ENCODE data around the gene SPATA19. TPM values are rescaled to one million over a fixed set of nuclear protein-coding genes. Genes with fewer than 3 reads are reported as not detected.

Gene SPATA19
- not detected in 2 replicates for total RNA-seq (2012; rRNA removed)

DNA sequence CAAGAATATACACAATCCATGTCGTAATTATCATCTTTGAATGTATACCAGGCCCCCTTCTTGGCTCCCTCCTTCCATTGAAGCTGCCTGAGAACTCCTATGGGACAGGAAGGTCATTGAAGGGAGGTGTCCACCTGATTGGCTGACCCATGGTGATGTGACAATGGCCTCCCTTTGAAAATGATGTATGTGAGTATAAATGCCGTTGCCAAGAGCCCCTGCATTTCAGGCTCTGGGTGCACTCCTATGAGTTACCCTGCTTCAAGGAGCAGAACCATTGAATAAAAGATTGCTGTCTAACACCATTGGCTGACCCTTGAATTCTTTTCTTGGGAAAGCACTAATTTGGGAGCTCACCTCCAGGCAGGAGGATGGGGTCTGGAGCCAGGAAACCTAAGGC is at the start of gene SPATA19:
Gene SPATA19 (minus strand): TSS at position 101 of the 400 bp plus-strand sequence. CDS start 67 bp downstream, at position 34.
- Histone ChIP-seq H3K9ac (ENCODE audit: low read depth, low read length) (no peak within 1 kb of the TSS), H3K36me3 (ENCODE audit: insufficient read depth, low read length) (no peaks in the 10 kb centered on the region), H3K27me3 (ENCODE audit: control insufficient read depth, insufficient read depth, low read length) (no peaks in the 10 kb centered on the region), H3K4me2 (ENCODE audit: low read length) (no peak within 1 kb of the TSS), H3K4me3 (ENCODE audit: low read length) (no peak within 1 kb of the TSS), H3K9me3 (replicated peaks; ENCODE audit: low read length) (peaks cover 4% of the 10 kb centered on the region), H3K4me1 (ENCODE audit: control insufficient read depth, insufficient read depth, low read length) (no peaks in the 10 kb centered on the region)

DNA sequence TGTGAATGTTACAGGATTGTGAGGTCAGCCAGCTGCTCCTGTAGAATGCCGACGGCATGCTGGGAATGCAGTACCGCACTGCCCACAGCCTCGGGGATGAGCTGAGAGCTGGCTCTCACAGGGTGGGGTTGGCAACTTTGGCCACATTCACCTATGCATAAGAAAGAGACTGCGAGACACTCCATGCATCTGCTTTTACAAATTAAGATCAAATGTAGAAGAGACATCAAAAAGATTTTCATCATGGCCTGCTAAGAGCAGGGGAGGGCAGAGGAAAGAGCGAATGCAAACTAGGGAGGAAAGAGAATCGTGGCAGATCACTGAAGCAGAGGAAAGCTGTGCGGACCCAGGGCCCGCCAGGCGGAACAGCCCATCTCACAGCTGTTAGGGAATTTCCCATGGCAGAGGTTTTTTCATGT is 49.8 kb upstream of the SPATA19 start:
- no peaks in the 10 kb centered on the region for H3K4me1 ChIP-seq (ENCODE audit: control insufficient read depth, insufficient read depth, low read length)
- H3K36me3 ChIP-seq (ENCODE audit: insufficient read depth, low read length) = no peaks in the 10 kb centered on the region
- no peaks in the 10 kb centered on the region for H3K27me3 ChIP-seq (ENCODE audit: control insufficient read depth, insufficient read depth, low read length)
- no peak overlapping the region for H3K4me3 ChIP-seq (ENCODE audit: low read length)
- H3K9me3 ChIP-seq (replicated peaks; ENCODE audit: low read length) = peaks cover 6% of the 10 kb centered on the region
- no peak overlapping the region for H3K9ac ChIP-seq (ENCODE audit: low read depth, low read length)
- H3K4me2 ChIP-seq (ENCODE audit: low read length) = no peak overlapping the region

GRCh38 chr11:133893381-133893780 is 48.1 kb upstream of the SPATA19 start:
- no peak overlapping the region for H3K4me3 ChIP-seq (ENCODE audit: low read length)
- H3K9ac ChIP-seq (ENCODE audit: low read depth, low read length) = no peak overlapping the region
- H3K27me3 ChIP-seq (ENCODE audit: control insufficient read depth, insufficient read depth, low read length) = no peaks in the 10 kb centered on the region
- no peaks in the 10 kb centered on the region for H3K9me3 ChIP-seq (replicated peaks; ENCODE audit: low read length)
- H3K4me1 ChIP-seq (ENCODE audit: control insufficient read depth, insufficient read depth, low read length) = no peaks in the 10 kb centered on the region
- no peak overlapping the region for H3K4me2 ChIP-seq (ENCODE audit: low read length)
- no peaks in the 10 kb centered on the region for H3K36me3 ChIP-seq (ENCODE audit: insufficient read depth, low read length)

- Histone ChIP-seq H3K4me1 (ENCODE audit: control insufficient read depth, insufficient read depth, low read length) (no peaks in the 10 kb centered on the region), H3K27me3 (ENCODE audit: control insufficient read depth, insufficient read depth, low read length) (no peaks in the 10 kb centered on the region), H3K9ac (ENCODE audit: low read depth, low read length) (no peak overlapping the region), H3K36me3 (ENCODE audit: insufficient read depth, low read length) (no peaks in the 10 kb centered on the region), H3K9me3 (replicated peaks; ENCODE audit: low read length) (no peaks in the 10 kb centered on the region), H3K4me2 (ENCODE audit: low read length) (no peak overlapping the region), H3K4me3 (ENCODE audit: low read length) (no peak overlapping the region)
Measured at GRCh38 chr11:133892584-133893380, 47.5 kb upstream of the SPATA19 start.

GRCh38 chr11:133892126-133892525 is 46.8 kb upstream of the SPATA19 start:
- no peak overlapping the region for H3K4me2 ChIP-seq (ENCODE audit: low read length)
- no peaks in the 10 kb centered on the region for H3K9me3 ChIP-seq (replicated peaks; ENCODE audit: low read length)
- H3K4me1 ChIP-seq (ENCODE audit: control insufficient read depth, insufficient read depth, low read length) = no peaks in the 10 kb centered on the region
- H3K36me3 ChIP-seq (ENCODE audit: insufficient read depth, low read length) = no peaks in the 10 kb centered on the region
- H3K9ac ChIP-seq (ENCODE audit: low read depth, low read length) = no peak overlapping the region
- H3K27me3 ChIP-seq (ENCODE audit: control insufficient read depth, insufficient read depth, low read length) = no peaks in the 10 kb centered on the region
- H3K4me3 ChIP-seq (ENCODE audit: low read length) = no peak overlapping the region

- Histone ChIP-seq H3K9ac (ENCODE audit: low read depth, low read length) (no peak overlapping the region), H3K4me1 (ENCODE audit: control insufficient read depth, insufficient read depth, low read length) (no peaks in the 10 kb centered on the region), H3K4me2 (ENCODE audit: low read length) (no peak overlapping the region), H3K27me3 (ENCODE audit: control insufficient read depth, insufficient read depth, low read length) (no peaks in the 10 kb centered on the region), H3K9me3 (replicated peaks; ENCODE audit: low read length) (peaks cover 3% of the 10 kb centered on the region), H3K4me3 (ENCODE audit: low read length) (no peak overlapping the region), H3K36me3 (ENCODE audit: insufficient read depth, low read length) (no peaks in the 10 kb centered on the region)
Measured at GRCh38 chr11:133889893-133890292, 44.6 kb upstream of the SPATA19 start.

- H3K4me1 ChIP-seq (ENCODE audit: control insufficient read depth, insufficient read depth, low read length) = no peaks in the 10 kb centered on the region
- H3K27me3 ChIP-seq (ENCODE audit: control insufficient read depth, insufficient read depth, low read length) = no peaks in the 10 kb centered on the region
- no peak overlapping the region for H3K4me2 ChIP-seq (ENCODE audit: low read length)
- H3K36me3 ChIP-seq (ENCODE audit: insufficient read depth, low read length) = no peaks in the 10 kb centered on the region
- no peak overlapping the region for H3K4me3 ChIP-seq (ENCODE audit: low read length)
- H3K9ac ChIP-seq (ENCODE audit: low read depth, low read length) = no peak overlapping the region
- peaks cover 3% of the 10 kb centered on the region for H3K9me3 ChIP-seq (replicated peaks; ENCODE audit: low read length)
Measured at GRCh38 chr11:133889188-133889587, 43.9 kb upstream of the SPATA19 start.

GRCh38 chr11:133887692-133888332 is 42.5 kb upstream of the SPATA19 start:
- no peaks in the 10 kb centered on the region for H3K36me3 ChIP-seq (ENCODE audit: insufficient read depth, low read length)
- no peak overlapping the region for H3K4me2 ChIP-seq (ENCODE audit: low read length)
- H3K4me1 ChIP-seq (ENCODE audit: control insufficient read depth, insufficient read depth, low read length) = no peaks in the 10 kb centered on the region
- no peak overlapping the region for H3K9ac ChIP-seq (ENCODE audit: low read depth, low read length)
- peaks cover 3% of the 10 kb centered on the region for H3K9me3 ChIP-seq (replicated peaks; ENCODE audit: low read length)
- H3K27me3 ChIP-seq (ENCODE audit: control insufficient read depth, insufficient read depth, low read length) = no peaks in the 10 kb centered on the region
- no peak overlapping the region for H3K4me3 ChIP-seq (ENCODE audit: low read length)

GRCh38 chr11:133886029-133886428 is 40.7 kb upstream of the SPATA19 start:
- H3K4me3 ChIP-seq (ENCODE audit: low read length) = no peak overlapping the region
- H3K4me1 ChIP-seq (ENCODE audit: control insufficient read depth, insufficient read depth, low read length) = no peaks in the 10 kb centered on the region
- H3K27me3 ChIP-seq (ENCODE audit: control insufficient read depth, insufficient read depth, low read length) = no peaks in the 10 kb centered on the region
- no peak overlapping the region for H3K9ac ChIP-seq (ENCODE audit: low read depth, low read length)
- H3K9me3 ChIP-seq (replicated peaks; ENCODE audit: low read length) = peaks cover 3% of the 10 kb centered on the region
- H3K4me2 ChIP-seq (ENCODE audit: low read length) = no peak overlapping the region
- H3K36me3 ChIP-seq (ENCODE audit: insufficient read depth, low read length) = no peaks in the 10 kb centered on the region

- no peak overlapping the region for H3K4me3 ChIP-seq (ENCODE audit: low read length)
- no peaks in the 10 kb centered on the region for H3K9me3 ChIP-seq (replicated peaks; ENCODE audit: low read length)
- H3K27me3 ChIP-seq (ENCODE audit: control insufficient read depth, insufficient read depth, low read length) = no peaks in the 10 kb centered on the region
- no peaks in the 10 kb centered on the region for H3K36me3 ChIP-seq (ENCODE audit: insufficient read depth, low read length)
- no peak overlapping the region for H3K4me2 ChIP-seq (ENCODE audit: low read length)
- H3K4me1 ChIP-seq (ENCODE audit: control insufficient read depth, insufficient read depth, low read length) = no peaks in the 10 kb centered on the region
- H3K9ac ChIP-seq (ENCODE audit: low read depth, low read length) = no peak overlapping the region
Measured at GRCh38 chr11:133872160-133872559, 26.8 kb upstream of the SPATA19 start.

DNA sequence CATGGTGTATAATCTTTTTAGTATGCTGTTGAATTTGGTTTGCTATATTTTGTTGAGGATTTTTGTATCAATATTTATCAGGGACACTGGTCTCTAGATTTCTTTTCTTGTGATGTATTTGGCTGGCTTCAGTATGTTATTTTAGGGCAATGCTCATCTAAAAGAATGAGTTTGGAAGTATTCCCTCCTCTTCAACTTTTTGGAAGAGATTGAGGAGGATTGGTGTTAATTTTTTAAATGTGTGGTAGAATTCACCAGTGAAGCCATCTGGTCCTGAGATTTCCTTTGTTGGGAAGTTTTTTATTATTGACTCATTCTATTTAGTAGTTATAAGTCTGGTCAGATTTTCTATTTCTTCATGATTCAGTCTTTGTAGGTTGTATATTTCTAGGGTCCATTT is 22.1 kb upstream of the SPATA19 start:
- Histone ChIP-seq H3K4me2 (ENCODE audit: low read length) (no peak overlapping the region), H3K9me3 (replicated peaks; ENCODE audit: low read length) (no peaks in the 10 kb centered on the region), H3K36me3 (ENCODE audit: insufficient read depth, low read length) (no peaks in the 10 kb centered on the region), H3K4me3 (ENCODE audit: low read length) (no peak overlapping the region), H3K4me1 (ENCODE audit: control insufficient read depth, insufficient read depth, low read length) (no peaks in the 10 kb centered on the region), H3K27me3 (ENCODE audit: control insufficient read depth, insufficient read depth, low read length) (no peaks in the 10 kb centered on the region), H3K9ac (ENCODE audit: low read depth, low read length) (no peak overlapping the region)

DNA sequence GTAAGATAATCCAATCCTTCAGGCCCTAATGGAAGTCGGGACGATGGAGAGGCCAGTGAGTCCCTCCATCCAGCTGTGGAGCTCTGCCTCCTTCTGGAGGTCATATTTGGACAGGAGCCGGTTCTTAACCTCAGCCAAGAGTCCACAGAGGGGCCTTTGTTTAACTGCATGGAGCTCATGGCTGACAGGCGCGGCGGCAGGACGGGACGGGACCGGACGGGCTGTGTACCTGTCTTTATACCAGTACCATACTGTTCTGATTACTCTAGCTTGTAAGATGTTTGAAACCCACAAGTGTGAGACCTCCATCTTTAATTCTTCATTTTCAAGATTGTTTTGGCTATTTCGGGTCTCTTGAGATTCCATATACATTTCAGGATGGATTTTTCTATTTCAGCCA is 20.2 kb upstream of the SPATA19 start:
- no peak overlapping the region for H3K4me2 ChIP-seq (ENCODE audit: low read length)
- H3K9ac ChIP-seq (ENCODE audit: low read depth, low read length) = no peak overlapping the region
- no peaks in the 10 kb centered on the region for H3K4me1 ChIP-seq (ENCODE audit: control insufficient read depth, insufficient read depth, low read length)
- no peaks in the 10 kb centered on the region for H3K36me3 ChIP-seq (ENCODE audit: insufficient read depth, low read length)
- H3K27me3 ChIP-seq (ENCODE audit: control insufficient read depth, insufficient read depth, low read length) = no peaks in the 10 kb centered on the region
- H3K9me3 ChIP-seq (replicated peaks; ENCODE audit: low read length) = no peaks in the 10 kb centered on the region
- no peak overlapping the region for H3K4me3 ChIP-seq (ENCODE audit: low read length)

All from skeletal muscle satellite cell (primary cell).